ENCODE results near the gene ZNF593. TPM values are rescaled to one million over a fixed set of nuclear protein-coding genes. Genes with fewer than 3 reads are reported as not detected.

Gene ZNF593
- total RNA-seq (2022) = 22.2 and 23.1 TPM in 2 replicates
- percentile 64 among the genes with signal in this experiment for Bru-seq, nascent RNA
- BruChase-seq, experiment 1, labeled RNA remaining after a 6-hour chase = percentile 73 among the genes with signal in this experiment
- percentile 74 among the genes with signal in this experiment for BruChase-seq, experiment 2, labeled RNA remaining after a 2-hour chase
- long read RNA-seq, transcript ZNF593-202 (3 exons, 675 nt) = major isoform, 39 of 44 reads
- long read RNA-seq, partial matches to known transcripts = 0 of 44 reads
- long read RNA-seq, other reads (novel, unspliced or antisense) = 3 of 44 reads

DNA sequence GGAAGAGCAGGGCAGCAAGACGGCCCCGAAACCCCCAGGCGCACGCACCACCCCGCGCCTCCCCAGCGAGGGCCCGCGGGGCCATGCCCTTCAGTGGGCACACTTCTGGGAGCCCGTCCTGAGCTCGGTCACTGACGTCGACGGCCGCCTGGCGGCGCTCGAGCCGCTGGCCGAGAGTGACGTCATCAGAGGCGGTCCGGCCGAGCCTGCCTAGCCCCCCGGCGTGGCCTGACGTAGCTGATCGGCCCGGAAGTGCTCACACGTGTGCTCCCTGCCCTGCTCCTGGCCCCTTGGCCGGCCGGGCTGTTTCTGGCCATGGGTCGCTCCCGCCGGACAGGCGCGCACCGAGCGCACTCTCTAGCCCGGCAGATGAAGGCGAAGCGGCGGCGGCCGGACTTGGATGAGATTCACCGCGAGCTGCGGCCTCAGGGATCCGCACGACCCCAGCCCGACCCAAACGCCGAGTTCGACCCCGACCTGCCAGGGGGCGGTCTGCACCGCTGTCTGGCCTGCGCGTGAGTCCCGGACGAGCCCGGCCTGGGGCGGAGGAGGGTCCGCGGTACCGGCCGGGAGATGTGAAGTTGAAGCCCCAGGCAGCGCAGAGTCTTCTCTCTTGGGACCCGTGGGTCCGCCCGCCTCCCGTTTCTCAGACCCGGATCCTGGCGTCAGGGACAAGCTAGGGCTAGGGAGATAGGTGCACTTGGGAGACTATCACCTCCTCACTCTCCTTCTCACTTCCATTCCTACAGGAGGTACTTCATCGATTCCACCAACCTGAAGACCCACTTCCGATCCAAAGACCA lies at the start of gene ZNF593:
Gene ZNF593, plus strand, starts transcription at position 240 of the 803 bp plus-strand sequence. Its CDS starts 76 bp downstream, at position 316.
- intact Hi-C loops (cut with micrococcal nuclease; ENCODE audit: unreplicated experiment) = loop anchor here (10.0 kb wide), 1 partner anchor 55 kb away; no protein-coding TSS in a partner anchor
- Mint-ChIP-seq H3K27me3 (ENCODE audit: unreplicated experiment) (peaks cover 6% of the 10 kb centered on the region), H3K36me3 (ENCODE audit: insufficient read depth, unreplicated experiment) (peaks cover 18% of the 10 kb centered on the region), H3K4me3 (ENCODE audit: low read depth, unreplicated experiment) (peak within 1 kb of the TSS; percentile 81), H3K4me1 (ENCODE audit: low read depth, unreplicated experiment) (no peaks in the 10 kb centered on the region), H3K27ac (ENCODE audit: unreplicated experiment) (peak within 1 kb of the TSS; percentile 52), H3K9me3 (ENCODE audit: low read depth, unreplicated experiment) (no peaks in the 10 kb centered on the region)
- TF ChIP-seq, protein P1, sequence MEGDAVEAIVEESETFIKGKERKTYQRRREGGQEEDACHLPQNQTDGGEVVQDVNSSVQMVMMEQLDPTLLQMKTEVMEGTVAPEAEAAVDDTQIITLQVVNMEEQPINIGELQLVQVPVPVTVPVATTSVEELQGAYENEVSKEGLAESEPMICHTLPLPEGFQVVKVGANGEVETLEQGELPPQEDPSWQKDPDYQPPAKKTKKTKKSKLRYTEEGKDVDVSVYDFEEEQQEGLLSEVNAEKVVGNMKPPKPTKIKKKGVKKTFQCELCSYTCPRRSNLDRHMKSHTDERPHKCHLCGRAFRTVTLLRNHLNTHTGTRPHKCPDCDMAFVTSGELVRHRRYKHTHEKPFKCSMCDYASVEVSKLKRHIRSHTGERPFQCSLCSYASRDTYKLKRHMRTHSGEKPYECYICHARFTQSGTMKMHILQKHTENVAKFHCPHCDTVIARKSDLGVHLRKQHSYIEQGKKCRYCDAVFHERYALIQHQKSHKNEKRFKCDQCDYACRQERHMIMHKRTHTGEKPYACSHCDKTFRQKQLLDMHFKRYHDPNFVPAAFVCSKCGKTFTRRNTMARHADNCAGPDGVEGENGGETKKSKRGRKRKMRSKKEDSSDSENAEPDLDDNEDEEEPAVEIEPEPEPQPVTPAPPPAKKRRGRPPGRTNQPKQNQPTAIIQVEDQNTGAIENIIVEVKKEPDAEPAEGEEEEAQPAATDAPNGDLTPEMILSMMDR (IDR thresholded peaks at IDR 0.05; ENCODE audit: unreplicated experiment) = peak; percentile 70
- BruUV-seq (replicated peaks) = TSS peak; percentile 93
- peak; percentile 88 for DNase-seq
- CTCF ChIA-PET = interaction anchor here (0.6 to 1.3 kb wide), 8 partner anchors 8 to 134 kb away, joined by 3 to 20 read pairs (median 4); partner anchors contain the start of gene CEP85

DNA sequence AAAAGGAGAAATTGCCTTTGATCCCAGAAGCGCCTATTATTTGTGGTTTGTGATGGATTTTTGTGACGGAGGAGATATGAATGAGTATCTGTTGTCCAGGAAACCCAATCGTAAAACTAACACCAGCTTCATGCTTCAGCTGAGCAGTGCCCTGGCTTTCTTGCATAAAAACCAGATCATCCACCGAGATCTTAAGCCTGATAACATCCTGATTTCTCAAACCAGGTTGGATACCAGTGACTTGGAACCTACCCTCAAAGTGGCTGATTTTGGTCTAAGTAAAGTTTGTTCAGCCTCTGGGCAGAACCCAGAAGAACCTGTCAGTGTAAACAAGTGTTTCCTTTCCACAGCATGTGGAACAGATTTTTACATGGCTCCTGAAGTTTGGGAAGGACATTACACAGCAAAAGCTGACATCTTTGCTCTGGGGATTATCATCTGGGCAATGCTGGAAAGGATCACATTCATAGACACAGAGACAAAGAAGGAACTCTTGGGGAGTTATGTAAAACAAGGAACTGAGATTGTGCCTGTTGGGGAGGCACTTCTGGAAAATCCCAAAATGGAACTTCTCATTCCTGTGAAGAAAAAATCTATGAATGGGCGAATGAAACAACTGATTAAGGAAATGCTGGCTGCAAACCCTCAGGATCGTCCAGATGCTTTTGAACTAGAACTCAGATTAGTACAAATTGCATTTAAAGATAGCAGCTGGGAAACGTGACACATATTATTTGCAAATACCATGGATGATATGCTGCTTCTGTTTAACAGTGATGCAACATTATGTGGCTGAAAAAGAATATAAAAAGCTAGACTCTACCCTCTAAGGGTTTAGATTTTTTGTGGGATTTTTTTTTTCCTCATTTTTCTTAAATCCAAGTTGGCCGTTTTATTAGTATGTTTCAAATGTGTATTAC lies 47.6 kb upstream of the ZNF593 start:
- Mint-ChIP-seq H3K27ac (ENCODE audit: unreplicated experiment) (peak overlapping the region; percentile 56), H3K36me3 (ENCODE audit: insufficient read depth, unreplicated experiment) (peaks cover 30% of the 10 kb centered on the region), H3K4me1 (ENCODE audit: low read depth, unreplicated experiment) (peaks cover 15% of the 10 kb centered on the region), H3K4me3 (ENCODE audit: low read depth, unreplicated experiment) (no peak overlapping the region), H3K9me3 (ENCODE audit: low read depth, unreplicated experiment) (no peaks in the 10 kb centered on the region), H3K27me3 (ENCODE audit: unreplicated experiment) (no peaks in the 10 kb centered on the region)
- CTCF ChIA-PET = no interaction called here
- TF ChIP-seq, protein P1 (IDR thresholded peaks at IDR 0.05; ENCODE audit: unreplicated experiment) = no peak
- no peak for DNase-seq
- intact Hi-C loops (cut with micrococcal nuclease; ENCODE audit: unreplicated experiment) = no loop called here
- BruUV-seq (replicated peaks) = no TSS peak

DNA sequence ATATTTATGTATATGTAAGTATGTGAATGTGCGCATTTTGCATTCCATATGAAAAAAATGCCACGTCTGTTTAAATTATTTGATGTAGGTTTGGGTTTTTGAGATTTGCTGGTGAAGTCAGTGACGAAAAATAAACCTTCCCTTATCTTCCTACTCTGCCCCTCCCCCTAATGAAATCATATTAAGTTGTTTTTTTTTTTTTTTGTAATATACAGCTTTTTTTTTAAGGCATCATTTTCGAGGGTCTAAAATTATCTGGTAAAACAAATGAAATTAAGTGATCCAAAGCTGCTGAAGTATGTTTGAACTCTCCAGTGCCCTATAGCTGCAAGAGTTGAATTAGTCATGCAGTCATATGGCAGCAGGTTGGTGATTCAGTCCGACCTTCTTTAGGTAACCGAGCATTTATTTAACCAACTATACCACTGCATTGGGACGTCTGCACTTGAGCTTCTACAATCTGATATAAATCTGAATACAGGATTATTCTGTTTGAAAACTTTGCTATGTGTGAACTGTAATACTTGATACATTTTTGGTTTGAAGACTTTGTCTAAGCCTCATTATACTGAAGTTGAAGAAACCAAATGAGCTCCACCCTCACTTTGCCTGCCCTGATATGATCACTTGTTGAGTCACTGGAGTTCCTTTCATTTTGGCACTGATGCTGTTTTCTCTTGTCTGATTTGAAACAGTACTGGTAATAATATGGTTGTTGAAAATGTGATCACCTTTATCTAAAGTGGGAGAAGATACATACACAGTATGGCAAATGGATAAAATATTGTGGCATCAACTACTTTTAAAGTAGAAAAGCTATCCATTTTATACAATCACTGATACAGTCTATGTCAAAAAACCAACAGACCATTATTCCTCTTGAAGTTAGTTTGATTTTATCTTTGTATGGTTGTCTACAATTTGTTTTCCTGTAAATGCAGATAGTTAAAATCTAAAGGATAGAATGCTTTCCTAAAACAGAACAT lies 46.4 kb upstream of the ZNF593 start:
- TF ChIP-seq, protein P1 (IDR thresholded peaks at IDR 0.05; ENCODE audit: unreplicated experiment) = no peak
- peak overlapping the region; percentile 72 for H3K27ac Mint-ChIP-seq (ENCODE audit: unreplicated experiment)
- CTCF ChIA-PET = interaction anchor here (0.7 to 1.3 kb wide), 4 partner anchors 21 to 248 kb away, joined by 5 to 9 read pairs (median 5); no protein-coding TSS in a partner anchor
- BruUV-seq (replicated peaks) = no TSS peak
- no peak for DNase-seq
- H3K4me3 Mint-ChIP-seq (ENCODE audit: low read depth, unreplicated experiment) = peak overlapping the region; percentile 44
- no peaks in the 10 kb centered on the region for H3K9me3 Mint-ChIP-seq (ENCODE audit: low read depth, unreplicated experiment)
- H3K4me1 Mint-ChIP-seq (ENCODE audit: low read depth, unreplicated experiment) = peaks cover 26% of the 10 kb centered on the region
- no peaks in the 10 kb centered on the region for H3K27me3 Mint-ChIP-seq (ENCODE audit: unreplicated experiment)
- H3K36me3 Mint-ChIP-seq (ENCODE audit: insufficient read depth, unreplicated experiment) = peaks cover 19% of the 10 kb centered on the region
- intact Hi-C loops (cut with micrococcal nuclease; ENCODE audit: unreplicated experiment) = no loop called here
